Activated effector memory CD4-positive, alpha-beta T cell treated with anti-CD3 and anti-CD28 coated beads, Interleukin-2, amount 50 U/mL, for 16 hours (primary cell): Measurements from ENCODE around the gene LGALSL.

Source experiments
- DNase-seq: peaks from one replicate; pipeline ENCODE4 v3.0.0-alpha.2; 2020

Gene LGALSL

GRCh38 chr2:64474121-64474571, 20.2 kb downstream of the LGALSL start:
- no peak for DNase-seq

GRCh38 chr2:64474636-64475035, 20.7 kb downstream of the LGALSL start:
- no peak for DNase-seq

- DNase-seq = no peak
Measured at GRCh38 chr2:64477037-64477436, 23.1 kb downstream of the LGALSL start.

- DNase-seq = no peak
Measured at GRCh38 chr2:64477979-64478378, 24.0 kb downstream of the LGALSL start.

GRCh38 chr2:64478502-64479230, 24.7 kb downstream of the LGALSL start:
- no peak for DNase-seq

GRCh38 chr2:64479259-64480117, 25.5 kb downstream of the LGALSL start:
- DNase-seq = no peak

- DNase-seq = no peak
Measured at GRCh38 chr2:64481665-64482064, 27.7 kb downstream of the LGALSL start.

GRCh38 chr2:64482243-64482642, 28.3 kb downstream of the LGALSL start:
- no peak for DNase-seq

GRCh38 chr2:64482765-64483504, 29.0 kb downstream of the LGALSL start:
- DNase-seq = no peak

- no peak for DNase-seq
Measured at GRCh38 chr2:64485331-64485730, 31.4 kb downstream of the LGALSL start.

- no peak for DNase-seq
Measured at GRCh38 chr2:64485961-64486360, 32.0 kb downstream of the LGALSL start.

GRCh38 chr2:64487256-64488049, 33.5 kb downstream of the LGALSL start:
- DNase-seq = no peak

GRCh38 chr2:64488050-64488974, 34.4 kb downstream of the LGALSL start:
- DNase-seq = peak; percentile 92

- DNase-seq = no peak
Measured at GRCh38 chr2:64489081-64489751, 35.3 kb downstream of the LGALSL start.

GRCh38 chr2:64491426-64491825, 37.5 kb downstream of the LGALSL start:
- DNase-seq = no peak

- DNase-seq = no peak
Measured at GRCh38 chr2:64492272-64492671, 38.3 kb downstream of the LGALSL start.

GRCh38 chr2:64492821-64493220, 38.9 kb downstream of the LGALSL start:
- DNase-seq = no peak

GRCh38 chr2:64493788-64494187, 39.8 kb downstream of the LGALSL start:
- no peak for DNase-seq

GRCh38 chr2:64498438-64498837, 44.5 kb downstream of the LGALSL start:
- no peak for DNase-seq

GRCh38 chr2:64500549-64500948, 46.6 kb downstream of the LGALSL start:
- DNase-seq = no peak

- no peak for DNase-seq
Measured at GRCh38 chr2:64501946-64502345, 48.0 kb downstream of the LGALSL start.
